ENCODE measurements around the gene LRRC36.

The LRRC36 gene

GRCh38 chr16:67326472-67327309 lies at the start of gene LRRC36, which contains the start of gene KCTD19:
LRRC36 (plus strand) TSS chr16:67326815; CDS start chr16:67326863, 48 bp downstream.
KCTD19 (minus strand) TSS chr16:67326741; CDS start chr16:67326707, 34 bp downstream.
- peak; percentile 90 for DNase-seq

DNA sequence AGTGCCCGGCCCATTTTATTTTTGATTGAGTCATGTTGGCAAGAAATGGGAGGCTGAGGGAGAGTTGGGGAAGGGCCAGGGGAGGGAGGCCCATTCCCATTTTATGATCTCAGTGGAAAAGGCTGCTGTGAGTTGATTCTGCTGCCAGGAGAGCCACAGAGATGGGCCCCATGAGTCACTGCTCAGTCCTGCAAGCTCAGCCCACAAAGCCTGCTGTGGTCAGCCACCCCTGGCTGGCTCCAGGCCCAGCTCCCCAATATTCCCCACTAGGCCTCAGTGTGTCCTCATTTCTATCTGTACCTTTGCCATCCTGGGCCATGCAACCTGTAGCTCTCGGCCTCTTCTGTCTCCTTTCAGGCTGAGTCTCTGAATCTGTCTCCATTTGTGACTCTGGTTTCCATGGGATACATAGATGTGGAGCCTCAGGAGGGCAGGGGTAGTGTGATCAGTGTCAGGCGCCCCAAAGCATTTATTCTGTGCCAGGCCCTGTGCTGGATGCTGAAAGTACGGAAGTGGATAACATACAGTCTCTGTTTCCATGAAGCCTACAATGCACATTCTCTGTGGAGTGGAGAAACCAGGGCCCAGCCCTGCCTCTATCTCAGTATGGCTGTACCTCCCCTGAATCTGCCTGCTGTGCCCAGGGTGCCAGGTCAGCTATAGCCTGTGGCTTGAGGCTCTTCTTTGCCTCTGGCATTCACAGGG lies 49.2 kb upstream of the LRRC36 start:
- no peak for DNase-seq

GRCh38 chr16:67277999-67278772 lies 48.4 kb upstream of the LRRC36 start:
- DNase-seq: no peak

GRCh38 chr16:67278773-67279295 lies 47.8 kb upstream of the LRRC36 start:
- DNase-seq: peak; percentile 53

- DNase-seq: peak; percentile 85
Observed at GRCh38 chr16:67279296-67280089, 47.1 kb upstream of the LRRC36 start, which contains the start of gene PLEKHG4. PLEKHG4 (plus strand) TSS chr16:67279532; CDS start chr16:67280045, 513 bp downstream.

DNA sequence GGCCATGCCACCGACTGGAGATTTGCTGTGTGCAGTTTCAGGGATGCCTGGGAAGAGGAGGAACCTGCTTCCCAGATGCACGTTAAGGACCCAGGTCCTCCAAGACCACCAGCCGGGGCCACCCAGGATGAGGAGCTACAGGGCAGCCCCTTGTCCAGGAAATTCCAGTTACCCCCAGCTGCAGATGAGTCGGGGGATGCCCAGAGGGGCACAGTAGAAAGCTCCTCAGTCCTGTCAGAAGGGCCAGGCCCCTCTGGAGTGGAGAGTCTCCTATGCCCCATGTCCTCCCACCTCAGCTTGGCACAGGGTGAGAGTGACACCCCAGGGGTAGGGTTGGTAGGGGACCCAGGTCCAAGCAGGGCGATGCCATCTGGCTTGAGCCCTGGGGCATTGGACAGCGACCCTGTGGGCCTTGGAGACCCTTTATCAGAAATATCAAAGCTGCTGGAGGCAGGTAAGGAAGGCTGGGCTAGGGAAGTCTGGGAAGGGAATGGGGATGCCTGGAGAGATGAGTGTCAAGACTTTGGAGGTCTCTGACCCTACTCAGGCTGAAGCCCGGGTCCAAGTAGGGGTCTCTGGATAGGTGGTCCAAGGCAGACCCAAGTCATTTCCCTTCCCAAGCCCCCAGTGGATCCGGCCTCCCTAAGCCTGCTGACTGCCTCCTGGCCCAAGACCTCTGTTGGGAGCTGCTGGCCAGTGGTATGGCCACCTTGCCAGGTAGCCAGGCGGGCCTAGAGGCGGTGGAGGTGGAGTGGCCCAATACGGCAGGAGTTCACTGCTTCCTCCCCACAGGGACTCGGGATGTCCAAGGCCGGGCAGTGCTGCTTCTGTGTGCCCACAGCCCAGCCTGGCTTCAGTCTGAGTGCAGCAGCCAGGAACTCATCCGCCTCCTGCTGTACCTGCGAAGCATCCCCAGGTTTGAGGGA lies 46.3 kb upstream of the LRRC36 start:
- no peak for DNase-seq

DNA sequence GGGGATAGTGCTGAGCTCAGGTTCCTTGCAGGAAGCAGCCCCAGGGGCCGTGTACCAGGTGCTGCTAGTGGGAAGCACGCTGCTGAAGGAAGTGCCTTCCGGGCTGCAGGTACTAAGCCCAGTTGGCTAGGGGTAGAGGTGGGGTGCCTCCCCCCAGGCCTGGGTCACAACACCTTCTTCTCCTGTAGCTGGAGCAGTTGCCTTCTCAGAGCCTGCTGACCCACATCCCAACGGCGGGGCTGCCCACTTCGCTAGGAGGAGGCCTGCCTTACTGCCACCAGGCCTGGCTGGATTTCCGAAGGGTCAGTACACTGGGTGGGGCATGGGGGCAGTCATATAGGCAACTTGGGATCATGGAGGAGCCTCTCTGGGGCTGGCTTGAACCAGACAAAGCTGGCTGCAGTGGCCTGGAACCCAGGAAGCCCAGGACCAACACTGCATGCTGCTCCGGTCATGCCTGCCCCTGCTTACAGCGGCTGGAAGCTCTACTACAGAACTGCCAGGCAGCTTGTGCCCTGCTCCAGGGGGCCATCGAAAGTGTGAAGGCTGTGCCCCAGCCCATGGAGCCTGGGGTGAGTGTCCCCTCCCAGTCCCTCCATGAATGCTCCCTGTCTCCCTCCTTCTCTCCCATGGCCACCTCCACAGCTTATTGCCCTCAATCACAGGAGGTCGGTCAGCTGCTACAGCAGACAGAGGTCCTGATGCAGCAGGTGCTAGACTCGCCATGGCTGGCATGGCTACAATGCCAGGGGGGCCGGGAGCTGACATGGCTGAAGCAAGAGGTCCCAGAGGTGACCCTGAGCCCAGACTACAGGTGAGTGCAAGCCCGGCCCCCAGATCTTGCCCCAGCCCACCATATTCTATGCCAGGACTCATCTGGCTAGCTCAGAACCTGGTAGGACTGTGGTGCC lies 44.8 kb upstream of the LRRC36 start:
- DNase-seq: no peak

DNA sequence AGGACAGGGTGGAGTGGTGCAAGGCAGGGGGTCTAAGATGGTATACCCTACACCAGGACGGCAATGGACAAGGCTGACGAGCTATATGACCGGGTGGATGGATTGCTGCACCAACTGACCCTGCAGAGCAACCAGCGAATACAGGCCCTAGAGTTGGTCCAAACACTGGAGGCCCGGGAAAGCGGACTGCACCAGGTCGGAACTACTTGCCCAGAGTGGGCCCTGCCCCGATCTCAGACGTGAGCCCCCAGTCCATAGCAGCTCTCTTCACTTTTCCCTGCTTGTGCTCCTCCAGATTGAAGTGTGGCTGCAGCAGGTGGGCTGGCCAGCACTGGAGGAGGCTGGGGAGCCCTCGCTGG lies 44.2 kb upstream of the LRRC36 start:
- no peak for DNase-seq

DNA sequence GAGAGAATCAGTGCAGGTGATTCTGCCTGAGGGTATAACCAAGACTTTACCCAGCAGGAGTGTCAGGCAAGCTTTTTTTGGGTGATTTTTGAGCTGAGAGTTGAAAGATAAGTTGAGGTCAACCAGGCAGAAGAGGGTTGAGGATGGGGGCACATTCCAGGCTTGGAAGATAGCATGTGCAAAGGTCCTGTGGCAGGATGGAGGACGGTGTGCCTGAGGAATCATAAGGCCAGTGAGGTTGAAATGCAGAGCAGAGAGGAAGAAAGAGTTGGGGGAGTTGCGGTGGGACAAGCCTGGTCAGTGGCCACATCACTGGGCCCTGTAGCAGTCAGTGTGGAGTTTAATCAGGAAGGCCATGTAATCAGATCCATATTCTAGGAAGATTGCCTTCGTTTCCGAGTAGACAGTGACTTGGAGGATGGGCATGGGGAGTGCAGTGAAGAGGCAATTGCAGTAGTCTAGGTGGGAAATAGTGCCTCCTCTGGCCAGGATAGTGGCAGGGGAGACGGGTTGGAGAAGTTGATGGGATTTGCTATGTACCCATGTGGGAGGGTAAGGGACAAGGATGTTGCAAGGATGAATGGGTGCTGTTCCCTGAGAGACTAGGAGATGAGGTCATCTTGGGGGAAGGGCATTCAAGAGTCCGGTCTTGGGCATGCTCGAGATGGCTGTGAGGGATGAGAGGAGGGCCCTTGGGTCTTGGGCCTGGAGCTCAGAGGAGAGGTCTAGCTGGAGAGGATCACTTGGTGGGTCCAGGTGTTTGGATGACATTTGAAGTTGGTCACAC lies 43.4 kb upstream of the LRRC36 start:
- no peak for DNase-seq

DNA sequence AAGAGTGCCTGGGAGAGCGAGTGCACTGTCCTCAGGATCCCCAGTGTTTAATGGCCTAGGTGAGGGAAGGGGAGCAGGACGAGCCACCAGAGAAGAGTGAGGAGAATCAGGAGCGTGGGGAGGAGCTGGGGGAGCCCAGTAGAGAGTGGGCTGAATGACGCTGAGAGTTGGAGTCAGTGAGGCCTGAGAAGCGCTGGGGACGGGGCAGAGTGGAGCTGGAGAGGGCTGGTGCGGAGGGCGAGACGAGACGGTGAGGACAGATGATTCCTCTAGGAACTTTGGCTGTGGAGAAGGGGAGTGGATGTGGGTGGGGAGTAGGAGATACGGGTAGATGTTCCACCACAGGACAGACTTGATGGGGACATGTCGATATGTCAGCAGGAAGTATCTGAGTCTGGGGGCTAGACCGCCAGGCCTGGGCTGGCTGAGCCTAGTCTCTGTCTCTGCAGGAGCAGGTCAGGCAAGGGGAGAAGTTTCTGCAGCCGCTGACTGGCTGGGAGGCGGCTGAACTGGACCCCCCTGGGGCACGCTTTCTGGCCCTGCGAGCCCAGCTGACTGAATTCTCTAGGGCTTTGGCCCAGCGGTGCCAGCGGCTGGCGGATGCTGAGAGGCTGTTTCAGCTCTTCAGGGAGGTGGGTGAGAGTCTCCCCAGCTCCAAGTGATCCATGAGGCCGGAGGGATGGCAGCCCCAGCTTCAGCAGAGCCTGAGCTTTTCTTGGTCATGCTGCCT lies 42.6 kb upstream of the LRRC36 start:
- no peak for DNase-seq

GRCh38 chr16:67284699-67285646 lies 41.6 kb upstream of the LRRC36 start:
- peak; percentile 67 for DNase-seq

- no peak for DNase-seq
Observed at GRCh38 chr16:67286441-67287235, 40.0 kb upstream of the LRRC36 start.

DNA sequence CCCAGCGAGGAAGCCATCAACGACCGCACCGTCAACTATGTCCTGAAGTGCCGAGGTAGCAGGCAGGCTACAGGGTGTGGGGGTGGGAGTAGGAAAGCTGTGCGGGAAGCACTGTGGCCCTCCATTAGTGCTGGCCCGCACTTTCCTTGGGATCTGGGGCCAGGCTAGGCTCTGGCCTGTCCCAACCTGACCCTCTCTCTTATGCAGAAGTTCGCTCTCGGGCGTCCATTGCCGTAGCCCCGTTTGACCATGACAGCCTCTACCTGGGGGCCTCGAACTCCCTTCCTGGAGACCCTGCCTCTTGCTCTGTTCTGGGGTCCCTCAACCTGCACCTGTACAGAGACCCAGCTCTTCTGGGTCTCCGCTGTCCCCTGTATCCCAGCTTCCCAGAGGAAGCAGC lies 38.7 kb upstream of the LRRC36 start:
- DNase-seq: no peak

GRCh38 chr16:67291461-67291860 lies 35.2 kb upstream of the LRRC36 start:
- DNase-seq: no peak

DNA sequence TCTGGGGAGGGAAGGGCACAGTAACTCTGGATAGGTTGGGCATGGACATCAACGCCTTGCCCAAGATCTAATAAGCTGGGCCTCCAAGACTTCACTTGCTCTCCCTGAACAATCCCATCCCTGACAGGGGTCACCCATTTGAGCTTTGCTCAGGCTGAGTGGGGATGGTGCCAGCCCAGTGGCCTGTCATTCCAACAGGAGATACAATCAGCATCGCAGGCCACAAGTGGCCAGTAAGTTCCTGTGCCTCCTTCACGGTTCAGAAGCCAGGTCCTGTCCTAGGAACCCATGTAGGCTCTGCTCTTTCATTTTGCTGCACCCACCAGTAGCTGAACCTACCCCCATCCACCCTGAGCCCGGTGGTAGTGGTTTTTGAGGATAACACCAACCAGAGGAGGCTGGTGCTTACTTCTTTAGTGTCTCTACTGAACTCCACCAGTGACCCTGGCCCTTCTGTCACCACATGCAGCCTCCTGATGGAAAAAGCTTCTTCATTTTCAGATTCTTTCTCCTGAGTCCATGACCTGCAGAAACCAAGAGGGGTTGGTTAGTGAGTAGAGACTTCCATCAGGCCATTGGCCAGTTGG lies 32.4 kb upstream of the LRRC36 start:
- DNase-seq: no peak

DNA sequence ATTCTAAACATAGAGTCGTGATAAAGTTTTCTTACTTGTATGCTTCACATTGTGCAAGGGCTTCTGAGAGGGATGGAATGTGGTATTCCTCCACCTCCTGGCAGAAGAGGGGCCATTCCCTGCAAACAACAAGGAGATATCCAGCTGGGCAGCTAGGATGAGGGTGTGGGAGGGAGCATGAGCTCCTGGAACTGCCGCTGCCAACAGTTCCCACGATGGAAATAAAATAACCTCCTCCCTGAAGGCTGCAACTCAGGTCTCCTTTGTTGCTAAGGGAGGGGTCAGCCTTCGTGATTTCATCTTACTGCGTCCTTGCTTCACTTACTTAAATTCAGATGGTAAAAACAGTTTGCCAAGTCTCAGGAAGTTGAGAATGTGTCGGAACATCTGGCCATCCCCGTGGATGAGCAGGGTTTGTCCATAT lies 31.7 kb upstream of the LRRC36 start:
- no peak for DNase-seq

Measured in eye (tissue), 1 donor.